Activated T-cell treated with anti-CD3 and anti-CD28 coated beads, Interleukin-2, amount 50 U/mL, for 24 hours (primary cell): Measurements from ENCODE around the gene ATP8B4.
A peak's percentile ranks its signal among the peaks of the same experiment; 100 is the strongest.

ENCODE experiments used
- DNase-seq: peaks from one replicate; pipeline ENCODE4 v3.0.0-alpha.2; 2020
- H3K27ac Mint-ChIP-seq: 2 replicates; pipeline ENCODE4 v1.8.0; 2020; ENCODE audit warnings: mild to moderate bottlenecking, mixed read lengths
- H3K27me3 Mint-ChIP-seq: 2 replicates; pipeline ENCODE4 v1.8.0; 2020; ENCODE audit warnings: mixed read lengths
- H3K36me3 Mint-ChIP-seq: 2 replicates; pipeline ENCODE4 v1.8.0; 2020; ENCODE audit warnings: low read depth, mixed read lengths
- H3K4me1 Mint-ChIP-seq: 2 replicates; pipeline ENCODE4 v1.8.0; 2020; ENCODE audit warnings: low read depth, mixed read lengths
- H3K4me3 Mint-ChIP-seq: 2 replicates; pipeline ENCODE4 v1.8.0; 2020; ENCODE audit warnings: mild to moderate bottlenecking, moderate library complexity, mixed read lengths
- H3K9me3 Mint-ChIP-seq: 2 replicates; pipeline ENCODE4 v1.8.0; 2020; ENCODE audit warnings: mixed read lengths

Gene ATP8B4

GRCh38 chr15:50075319-50075718 is 43.7 kb downstream of the ATP8B4 start:
- H3K27me3 Mint-ChIP-seq: peaks cover 19% of the 10 kb centered on the region
- no peaks in the 10 kb centered on the region for H3K36me3 Mint-ChIP-seq
- no peaks in the 10 kb centered on the region for H3K9me3 Mint-ChIP-seq
- no peak overlapping the region for H3K4me3 Mint-ChIP-seq
- no peak overlapping the region for H3K27ac Mint-ChIP-seq
- H3K4me1 Mint-ChIP-seq: no peaks in the 10 kb centered on the region
- no peak for DNase-seq

- peaks cover 8% of the 10 kb centered on the region for H3K4me1 Mint-ChIP-seq
- H3K36me3 Mint-ChIP-seq: no peaks in the 10 kb centered on the region
- H3K27me3 Mint-ChIP-seq: peaks cover 24% of the 10 kb centered on the region
- H3K27ac Mint-ChIP-seq: no peak overlapping the region
- no peak overlapping the region for H3K4me3 Mint-ChIP-seq
- DNase-seq: no peak
- H3K9me3 Mint-ChIP-seq: no peaks in the 10 kb centered on the region
These were observed 47.3 kb downstream of the ATP8B4 start for GRCh38 chr15:50071551-50072258.

GRCh38 chr15:50068016-50068415 is 51.0 kb downstream of the ATP8B4 start:
- no peaks in the 10 kb centered on the region for H3K36me3 Mint-ChIP-seq
- H3K4me1 Mint-ChIP-seq: peaks cover 24% of the 10 kb centered on the region
- peaks cover 34% of the 10 kb centered on the region for H3K27me3 Mint-ChIP-seq
- H3K27ac Mint-ChIP-seq: no peak overlapping the region
- DNase-seq: no peak
- no peaks in the 10 kb centered on the region for H3K9me3 Mint-ChIP-seq
- no peak overlapping the region for H3K4me3 Mint-ChIP-seq

GRCh38 chr15:50067254-50067653 is 51.8 kb downstream of the ATP8B4 start:
- no peak overlapping the region for H3K4me3 Mint-ChIP-seq
- peaks cover 34% of the 10 kb centered on the region for H3K27me3 Mint-ChIP-seq
- DNase-seq: no peak
- no peaks in the 10 kb centered on the region for H3K9me3 Mint-ChIP-seq
- no peak overlapping the region for H3K27ac Mint-ChIP-seq
- no peaks in the 10 kb centered on the region for H3K36me3 Mint-ChIP-seq
- H3K4me1 Mint-ChIP-seq: peaks cover 24% of the 10 kb centered on the region

GRCh38 chr15:50066666-50067065 is 52.4 kb downstream of the ATP8B4 start:
- Mint-ChIP-seq H3K4me1 (peaks cover 28% of the 10 kb centered on the region), H3K27me3 (peaks cover 36% of the 10 kb centered on the region), H3K36me3 (no peaks in the 10 kb centered on the region), H3K4me3 (no peak overlapping the region), H3K27ac (peak overlapping the region; percentile 74), H3K9me3 (no peaks in the 10 kb centered on the region)
- DNase-seq: no peak

GRCh38 chr15:50066202-50066601 is 52.8 kb downstream of the ATP8B4 start:
- Mint-ChIP-seq H3K4me3 (no peak overlapping the region), H3K27me3 (peaks cover 38% of the 10 kb centered on the region), H3K4me1 (peaks cover 28% of the 10 kb centered on the region), H3K9me3 (no peaks in the 10 kb centered on the region), H3K36me3 (no peaks in the 10 kb centered on the region), H3K27ac (peak overlapping the region; percentile 74)
- no peak for DNase-seq

GRCh38 chr15:50065279-50065678 is 53.8 kb downstream of the ATP8B4 start:
- H3K4me1 Mint-ChIP-seq: peaks cover 31% of the 10 kb centered on the region
- H3K27me3 Mint-ChIP-seq: peaks cover 35% of the 10 kb centered on the region
- no peak overlapping the region for H3K27ac Mint-ChIP-seq
- no peak overlapping the region for H3K4me3 Mint-ChIP-seq
- no peaks in the 10 kb centered on the region for H3K9me3 Mint-ChIP-seq
- H3K36me3 Mint-ChIP-seq: no peaks in the 10 kb centered on the region
- DNase-seq: no peak

GRCh38 chr15:50064673-50065072 is 54.4 kb downstream of the ATP8B4 start:
- peaks cover 35% of the 10 kb centered on the region for H3K27me3 Mint-ChIP-seq
- peaks cover 35% of the 10 kb centered on the region for H3K4me1 Mint-ChIP-seq
- no peaks in the 10 kb centered on the region for H3K9me3 Mint-ChIP-seq
- no peak overlapping the region for H3K4me3 Mint-ChIP-seq
- no peaks in the 10 kb centered on the region for H3K36me3 Mint-ChIP-seq
- no peak for DNase-seq
- no peak overlapping the region for H3K27ac Mint-ChIP-seq

- Mint-ChIP-seq H3K36me3 (no peaks in the 10 kb centered on the region), H3K4me1 (peaks cover 35% of the 10 kb centered on the region), H3K27me3 (peaks cover 41% of the 10 kb centered on the region), H3K4me3 (no peak overlapping the region), H3K9me3 (no peaks in the 10 kb centered on the region), H3K27ac (no peak overlapping the region)
- DNase-seq: no peak
These were observed 55.8 kb downstream of the ATP8B4 start for GRCh38 chr15:50063226-50063625.

GRCh38 chr15:50061503-50061902 is 57.5 kb downstream of the ATP8B4 start:
- Mint-ChIP-seq H3K27me3 (peaks cover 33% of the 10 kb centered on the region), H3K27ac (no peak overlapping the region), H3K9me3 (no peaks in the 10 kb centered on the region), H3K36me3 (no peaks in the 10 kb centered on the region), H3K4me3 (no peak overlapping the region), H3K4me1 (peaks cover 25% of the 10 kb centered on the region)
- DNase-seq: no peak

GRCh38 chr15:50059883-50060282 is 59.1 kb downstream of the ATP8B4 start:
- Mint-ChIP-seq H3K27ac (no peak overlapping the region), H3K27me3 (peaks cover 35% of the 10 kb centered on the region), H3K36me3 (no peaks in the 10 kb centered on the region), H3K4me1 (peaks cover 14% of the 10 kb centered on the region), H3K4me3 (no peak overlapping the region), H3K9me3 (no peaks in the 10 kb centered on the region)
- no peak for DNase-seq

GRCh38 chr15:50059203-50059772 is 59.7 kb downstream of the ATP8B4 start:
- Mint-ChIP-seq H3K36me3 (no peaks in the 10 kb centered on the region), H3K9me3 (no peaks in the 10 kb centered on the region), H3K4me1 (peaks cover 11% of the 10 kb centered on the region), H3K27me3 (peaks cover 32% of the 10 kb centered on the region), H3K27ac (no peak overlapping the region), H3K4me3 (no peak overlapping the region)
- no peak for DNase-seq

GRCh38 chr15:50057905-50058639 is 61.0 kb downstream of the ATP8B4 start:
- H3K27me3 Mint-ChIP-seq: peaks cover 29% of the 10 kb centered on the region
- peaks cover 11% of the 10 kb centered on the region for H3K4me1 Mint-ChIP-seq
- H3K9me3 Mint-ChIP-seq: no peaks in the 10 kb centered on the region
- DNase-seq: no peak
- H3K36me3 Mint-ChIP-seq: no peaks in the 10 kb centered on the region
- no peak overlapping the region for H3K27ac Mint-ChIP-seq
- H3K4me3 Mint-ChIP-seq: no peak overlapping the region

GRCh38 chr15:50057196-50057595 is 61.8 kb downstream of the ATP8B4 start:
- peaks cover 33% of the 10 kb centered on the region for H3K27me3 Mint-ChIP-seq
- no peak for DNase-seq
- no peak overlapping the region for H3K27ac Mint-ChIP-seq
- no peaks in the 10 kb centered on the region for H3K36me3 Mint-ChIP-seq
- H3K4me3 Mint-ChIP-seq: no peak overlapping the region
- no peaks in the 10 kb centered on the region for H3K9me3 Mint-ChIP-seq
- H3K4me1 Mint-ChIP-seq: peaks cover 10% of the 10 kb centered on the region

GRCh38 chr15:50055750-50056157 is 63.3 kb downstream of the ATP8B4 start:
- Mint-ChIP-seq H3K27me3 (peaks cover 30% of the 10 kb centered on the region), H3K9me3 (no peaks in the 10 kb centered on the region), H3K4me3 (no peak overlapping the region), H3K4me1 (peaks cover 9% of the 10 kb centered on the region), H3K27ac (no peak overlapping the region), H3K36me3 (no peaks in the 10 kb centered on the region)
- no peak for DNase-seq
